GM19452 (cell line): Measurements from ENCODE around the gene AGAP1.

Experiments used
- ATAC-seq: cut with Tn5 transposase; IDR thresholded peaks from one replicate; pipeline ENCODE4 v1.9.1; 2021; ENCODE audit not compliant: unreplicated experiment

Gene AGAP1

DNA sequence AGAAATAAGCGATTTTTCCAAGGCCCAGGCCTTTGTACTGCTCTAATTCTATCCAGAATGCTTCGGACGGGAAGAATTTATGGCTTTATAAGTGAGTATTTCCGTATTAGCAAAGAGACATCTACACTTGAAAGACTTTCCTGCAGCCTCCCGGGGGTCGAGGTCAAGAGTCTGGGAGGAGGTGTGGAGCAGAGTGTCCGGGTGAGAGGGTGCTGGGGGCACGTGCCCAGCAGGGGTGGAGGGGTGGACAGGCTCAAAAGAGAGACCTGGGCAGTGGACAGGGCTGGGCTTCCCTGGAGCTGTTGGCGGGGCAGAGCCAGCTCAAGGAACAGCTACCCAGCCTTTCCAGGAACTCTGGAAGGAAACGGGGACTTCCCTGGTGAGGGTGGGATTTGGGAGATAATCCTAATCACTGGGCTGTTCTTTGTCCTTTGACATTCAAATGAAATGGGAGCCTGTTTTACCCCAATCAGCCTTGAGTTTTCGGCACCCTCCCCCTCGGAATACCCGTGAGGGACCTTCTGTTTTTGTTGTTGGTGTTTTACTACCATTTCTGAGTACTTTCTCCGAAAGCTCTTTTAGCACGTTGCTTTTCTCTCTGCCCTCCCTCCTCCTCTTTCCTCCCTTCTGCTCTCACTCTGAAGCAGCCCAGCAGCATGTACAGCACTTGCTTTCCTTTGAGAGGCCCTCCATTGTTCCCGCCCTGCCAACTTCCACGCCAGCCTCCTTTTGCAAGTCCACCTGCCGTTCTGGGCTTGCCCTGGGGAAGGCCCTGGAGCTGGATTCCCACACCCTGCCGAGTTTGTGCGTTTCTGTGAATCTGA lies 164.7 kb downstream of the AGAP1 start:
- ATAC-seq: no peak

- ATAC-seq: no peak
Observed at GRCh38 chr2:235659767-235660322, 166.0 kb downstream of the AGAP1 start.

DNA sequence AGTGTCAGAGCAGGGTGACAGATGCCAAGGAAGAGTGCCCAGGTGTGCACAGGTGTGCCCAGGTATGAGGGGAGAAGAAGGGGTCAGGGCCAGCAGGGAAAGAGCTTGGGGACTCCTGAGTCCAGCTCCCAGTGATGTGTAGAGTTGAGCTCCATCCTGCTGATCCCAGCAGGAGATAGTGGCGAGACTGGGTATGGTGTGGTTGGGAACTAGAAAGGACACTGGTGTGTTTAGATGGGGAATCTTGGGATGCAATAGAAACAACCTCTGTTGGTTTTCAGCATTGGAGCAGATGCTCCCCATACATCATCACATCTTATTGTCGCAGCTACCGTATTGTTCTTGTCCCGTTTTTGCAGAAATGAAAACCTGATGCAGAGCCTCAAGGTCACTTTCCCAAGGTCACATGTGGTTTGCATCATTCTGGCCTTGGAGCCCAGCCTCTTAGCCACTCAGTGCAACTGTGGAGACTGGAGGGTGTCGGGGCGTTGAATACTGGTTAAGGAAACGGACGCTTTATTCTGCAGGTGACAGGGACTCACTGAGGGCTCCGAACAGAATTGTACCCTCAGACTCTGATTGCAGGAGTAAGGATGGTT lies 166.7 kb downstream of the AGAP1 start:
- no peak for ATAC-seq

GRCh38 chr2:235661167-235661937 lies 167.5 kb downstream of the AGAP1 start:
- ATAC-seq: no peak

DNA sequence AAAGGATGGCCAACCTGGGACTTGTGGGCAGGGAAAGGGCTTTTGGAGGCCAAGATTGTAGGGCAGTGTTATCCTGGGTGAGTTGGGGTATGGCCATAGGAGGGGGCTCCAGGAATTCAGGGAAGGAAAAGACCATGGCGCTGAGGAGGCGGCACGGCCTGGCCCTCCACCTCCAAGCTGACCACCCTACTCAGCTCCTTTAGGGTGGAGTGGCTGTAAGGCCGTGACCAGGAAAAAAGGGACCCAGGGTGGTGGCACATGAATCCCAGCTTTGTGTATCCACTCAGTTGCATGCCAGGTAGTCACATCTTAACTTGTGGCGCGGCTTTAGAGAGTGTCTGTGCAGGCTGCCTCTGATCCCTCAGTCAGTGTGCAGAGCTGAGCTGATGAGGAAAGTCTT lies 168.1 kb downstream of the AGAP1 start:
- no peak for ATAC-seq

- ATAC-seq: no peak
Observed at GRCh38 chr2:235663875-235664274, 170.0 kb downstream of the AGAP1 start.

DNA sequence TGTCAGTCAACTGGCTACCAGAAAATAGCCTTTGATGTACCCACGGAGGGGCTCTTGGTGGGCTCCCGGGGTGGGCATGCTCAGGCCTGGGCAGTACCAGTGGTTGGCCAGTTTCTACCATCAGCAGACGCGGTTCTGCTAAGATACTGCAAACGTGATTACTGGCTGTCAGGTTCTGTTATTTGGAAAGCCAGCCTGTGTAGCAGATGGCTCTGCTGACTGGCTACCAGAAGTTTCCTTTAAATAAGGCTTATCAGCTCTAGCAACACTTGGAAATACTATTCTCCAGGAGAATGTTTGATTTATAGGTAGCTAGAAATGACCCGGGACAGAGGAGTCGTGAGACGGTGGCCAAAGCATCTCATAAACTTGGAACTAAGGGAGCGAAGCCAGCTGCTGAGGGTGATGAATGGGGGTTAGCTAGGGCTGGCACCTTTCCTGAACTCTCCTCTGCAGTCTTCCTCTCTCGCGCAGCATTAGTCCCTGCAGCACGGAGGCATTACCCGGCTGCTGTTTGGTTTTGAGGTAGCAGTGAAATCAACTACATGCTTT lies 171.9 kb downstream of the AGAP1 start:
- ATAC-seq: no peak

- no peak for ATAC-seq
Observed at GRCh38 chr2:235666213-235666781, 172.5 kb downstream of the AGAP1 start.

DNA sequence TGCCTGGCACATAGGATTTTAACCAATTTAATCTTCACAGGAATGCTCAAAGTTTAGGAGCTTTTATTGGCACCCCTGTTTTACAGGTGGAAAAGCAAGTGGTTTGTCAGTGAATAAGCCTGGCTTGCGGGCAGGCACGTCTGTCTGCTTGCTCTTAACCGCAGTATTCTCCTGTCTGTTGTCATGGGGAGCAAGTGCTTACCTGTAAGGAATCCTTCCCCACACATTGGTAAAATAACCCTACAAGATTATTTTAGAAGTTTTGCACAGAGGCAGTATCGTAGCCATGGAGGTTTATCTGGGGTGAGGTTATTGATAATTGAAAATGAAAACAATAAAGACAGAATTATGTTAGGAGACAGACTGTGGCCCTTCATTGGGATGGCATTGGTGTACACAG lies 174.9 kb downstream of the AGAP1 start:
- ATAC-seq: no peak

DNA sequence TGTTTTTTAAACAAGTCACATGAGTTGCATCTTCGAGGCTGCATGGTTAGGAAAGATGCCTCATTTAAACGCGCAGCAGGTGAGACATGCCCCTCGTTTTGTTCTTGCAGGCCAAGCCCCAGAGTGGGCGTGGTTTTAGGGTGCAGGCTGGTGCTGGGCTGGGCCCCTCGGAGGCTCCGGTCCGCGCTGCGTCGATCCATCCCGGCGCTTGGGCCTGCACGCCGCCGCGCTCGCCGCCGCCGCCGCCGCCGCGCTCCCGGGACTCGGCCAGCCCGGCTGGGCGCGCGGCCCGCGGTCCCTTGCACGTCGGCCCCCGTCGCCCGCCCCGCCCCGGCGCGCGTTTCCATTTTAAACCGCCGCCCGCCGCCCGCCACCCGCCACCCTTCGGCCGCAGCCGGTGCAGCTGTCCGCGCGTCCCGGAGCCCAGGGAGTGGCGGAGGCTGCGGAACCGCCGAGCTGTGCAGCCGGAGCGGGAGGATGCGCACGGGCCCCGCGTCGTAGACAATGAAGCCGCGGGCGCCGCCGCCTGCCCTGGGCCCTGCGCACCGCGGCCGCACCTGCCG lies 175.5 kb downstream of the AGAP1 start:
- no peak for ATAC-seq

- no peak for ATAC-seq
Observed at GRCh38 chr2:235669983-235670962, 176.4 kb downstream of the AGAP1 start.

DNA sequence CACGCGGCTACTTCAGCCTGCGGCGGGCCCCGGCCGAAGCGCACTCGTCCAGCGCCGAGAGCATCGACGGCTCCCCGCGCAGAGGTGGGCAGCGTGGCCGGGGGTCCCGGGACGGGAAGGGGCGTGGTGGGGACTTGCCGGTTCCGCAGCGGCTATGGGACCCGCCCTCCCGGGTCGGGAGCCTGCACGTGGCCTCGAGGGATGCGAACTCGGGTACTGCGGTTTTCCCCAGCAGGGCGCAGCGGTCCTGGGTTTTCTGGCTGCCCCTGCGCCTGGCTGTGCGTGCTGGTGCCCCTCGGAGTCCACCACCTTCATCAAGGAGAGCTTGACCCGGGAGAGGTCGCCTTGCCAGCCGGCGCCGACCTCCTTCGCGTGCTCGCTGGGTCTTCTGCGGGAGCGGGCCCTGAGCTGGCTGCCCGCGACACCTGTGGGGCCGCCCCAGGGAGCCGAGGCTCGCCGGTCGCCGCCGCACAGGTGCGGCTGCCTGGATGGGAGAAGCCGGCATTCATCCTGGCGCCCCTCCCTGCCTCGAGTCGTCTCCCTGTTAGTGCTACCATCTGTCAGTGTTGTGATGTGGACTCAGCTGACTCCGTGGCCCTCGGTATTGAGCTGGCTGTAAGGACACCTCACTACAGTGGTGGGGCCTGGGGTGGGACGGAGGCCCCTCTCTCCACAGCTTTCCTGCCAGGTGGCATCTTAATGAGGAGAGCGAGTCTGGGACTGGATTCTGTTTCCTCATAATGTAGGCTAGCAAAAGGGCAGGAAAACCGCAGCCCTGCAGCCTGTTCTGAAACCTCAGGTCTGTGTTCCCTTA lies 177.3 kb downstream of the AGAP1 start:
- no peak for ATAC-seq

GRCh38 chr2:235672720-235673119 lies 178.9 kb downstream of the AGAP1 start:
- no peak for ATAC-seq

- ATAC-seq: no peak
Observed at GRCh38 chr2:235674146-235674545, 180.3 kb downstream of the AGAP1 start.

DNA sequence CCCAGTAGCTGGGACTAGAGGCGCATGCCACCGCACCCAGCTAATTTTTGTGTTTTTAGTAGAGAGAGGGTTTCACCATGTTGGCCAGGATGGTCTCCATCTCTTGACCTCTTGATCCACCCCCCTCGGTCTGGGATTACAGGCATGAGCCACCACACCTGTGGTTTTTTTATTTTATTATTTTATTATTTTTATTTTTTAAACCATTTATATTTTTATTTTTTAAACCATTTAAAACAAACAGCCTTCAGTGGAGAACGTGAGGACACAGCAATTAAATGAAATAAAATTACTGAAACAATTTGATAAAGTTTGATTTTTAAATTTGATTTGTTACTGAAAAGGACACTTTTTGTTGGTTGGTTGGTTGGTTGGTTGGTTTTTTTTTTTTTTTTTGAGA lies 181.0 kb downstream of the AGAP1 start:
- ATAC-seq: no peak

GRCh38 chr2:235675678-235676535 lies 182.1 kb downstream of the AGAP1 start:
- ATAC-seq: no peak

DNA sequence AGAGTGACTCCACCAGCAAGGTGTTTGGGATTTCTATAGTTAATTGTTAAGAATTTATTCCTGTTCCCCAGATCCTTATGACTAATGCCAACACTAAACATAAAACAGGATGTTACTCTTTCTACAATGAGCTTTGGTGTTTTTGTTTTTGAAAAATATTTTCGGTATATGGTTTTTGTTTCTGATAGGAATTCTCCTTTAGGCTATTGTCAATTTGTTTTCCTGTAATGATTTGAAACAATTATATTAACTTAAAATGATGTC lies 182.6 kb downstream of the AGAP1 start:
- no peak for ATAC-seq

GRCh38 chr2:235677276-235677788 lies 183.5 kb downstream of the AGAP1 start:
- no peak for ATAC-seq
